ENCODE results near the gene VIM.

Gene VIM

GRCh38 chr10:17190602-17191001 is 37.4 kb upstream of the VIM start:
- DNase-seq (ENCODE audit: low read depth) = no peak
- no peak overlapping the region for H3K4me3 ChIP-seq (ENCODE audit: low read length)
- TF ChIP-seq CTCF (conservative IDR thresholded peaks at IDR 0.05; ENCODE audit: low read length) = no peak

DNA sequence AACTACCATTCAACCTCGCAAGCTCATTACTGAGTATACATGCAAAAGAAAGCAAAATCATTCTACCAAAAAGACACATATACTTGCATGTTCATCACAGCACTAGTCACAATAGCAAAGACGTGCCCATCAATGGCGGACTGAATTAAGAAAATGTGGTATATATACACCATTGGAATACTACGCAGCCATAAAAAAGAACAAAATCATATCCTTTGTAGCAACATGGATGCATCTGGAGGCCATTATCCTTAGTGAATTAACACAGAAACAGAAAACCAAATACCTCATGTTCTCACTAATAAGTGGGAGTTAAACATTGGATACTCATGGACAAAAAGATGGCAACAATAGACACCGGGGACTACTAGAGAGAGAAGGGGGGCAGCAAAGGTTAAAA is 33.0 kb upstream of the VIM start:
- no peak for TF ChIP-seq CTCF (conservative IDR thresholded peaks at IDR 0.05; ENCODE audit: low read length)
- no peak overlapping the region for H3K4me3 ChIP-seq (ENCODE audit: low read length)
- DNase-seq (ENCODE audit: low read depth) = no peak

GRCh38 chr10:17196045-17196444 is 32.0 kb upstream of the VIM start:
- no peak overlapping the region for H3K4me3 ChIP-seq (ENCODE audit: low read length)
- no peak for DNase-seq (ENCODE audit: low read depth)
- no peak for TF ChIP-seq CTCF (conservative IDR thresholded peaks at IDR 0.05; ENCODE audit: low read length)

DNA sequence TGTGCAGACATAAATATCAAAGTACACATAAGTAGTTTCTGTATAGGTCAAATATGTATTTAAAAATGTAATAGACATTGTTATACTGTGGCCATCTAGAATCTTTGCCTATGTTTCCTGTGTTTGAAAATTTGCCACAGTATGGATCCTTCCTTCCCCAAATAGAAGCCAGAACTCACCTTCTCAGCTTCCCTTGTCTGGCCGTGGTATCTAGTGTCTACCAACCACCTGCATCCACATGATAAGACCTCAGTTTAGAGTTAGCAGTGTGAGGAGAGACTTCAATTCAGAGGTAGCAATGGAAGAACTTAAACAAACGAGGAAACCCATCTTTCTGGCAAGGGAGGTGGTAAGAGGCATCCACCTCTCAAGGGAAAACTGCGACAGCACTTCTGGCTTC is 31.5 kb upstream of the VIM start:
- no peak for TF ChIP-seq CTCF (conservative IDR thresholded peaks at IDR 0.05; ENCODE audit: low read length)
- DNase-seq (ENCODE audit: low read depth) = no peak

DNA sequence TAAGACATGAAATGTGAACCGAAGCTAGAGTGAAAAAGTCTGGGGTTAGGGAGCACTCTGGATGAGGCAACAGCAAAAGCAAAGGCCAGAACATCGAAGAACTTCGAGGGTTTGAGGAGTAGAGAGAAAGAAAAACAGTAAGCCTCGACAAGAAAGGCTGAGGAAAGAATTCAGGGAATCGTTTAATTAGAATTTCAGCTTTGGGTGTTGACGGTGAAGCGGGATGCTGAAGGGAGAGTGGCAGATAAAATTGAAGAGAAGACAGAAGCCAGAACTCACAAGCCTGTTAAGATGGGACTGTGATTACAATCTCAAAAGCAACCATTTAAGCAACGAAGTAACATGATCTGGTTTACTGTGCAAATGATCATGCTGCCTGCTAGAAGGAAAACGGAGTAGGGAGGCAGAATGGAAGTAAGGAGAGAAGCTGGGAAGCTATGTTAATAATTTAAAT is 28.7 kb upstream of the VIM start:
- no peak for TF ChIP-seq CTCF (conservative IDR thresholded peaks at IDR 0.05; ENCODE audit: low read length)
- DNase-seq (ENCODE audit: low read depth) = peak; percentile 65
- peak overlapping the region; percentile 71 for H3K4me3 ChIP-seq (ENCODE audit: low read length)

More for the DNA sequence above, 31.5 kb upstream of the VIM start:
- no peak overlapping the region for H3K4me3 ChIP-seq (ENCODE audit: low read length)

DNA sequence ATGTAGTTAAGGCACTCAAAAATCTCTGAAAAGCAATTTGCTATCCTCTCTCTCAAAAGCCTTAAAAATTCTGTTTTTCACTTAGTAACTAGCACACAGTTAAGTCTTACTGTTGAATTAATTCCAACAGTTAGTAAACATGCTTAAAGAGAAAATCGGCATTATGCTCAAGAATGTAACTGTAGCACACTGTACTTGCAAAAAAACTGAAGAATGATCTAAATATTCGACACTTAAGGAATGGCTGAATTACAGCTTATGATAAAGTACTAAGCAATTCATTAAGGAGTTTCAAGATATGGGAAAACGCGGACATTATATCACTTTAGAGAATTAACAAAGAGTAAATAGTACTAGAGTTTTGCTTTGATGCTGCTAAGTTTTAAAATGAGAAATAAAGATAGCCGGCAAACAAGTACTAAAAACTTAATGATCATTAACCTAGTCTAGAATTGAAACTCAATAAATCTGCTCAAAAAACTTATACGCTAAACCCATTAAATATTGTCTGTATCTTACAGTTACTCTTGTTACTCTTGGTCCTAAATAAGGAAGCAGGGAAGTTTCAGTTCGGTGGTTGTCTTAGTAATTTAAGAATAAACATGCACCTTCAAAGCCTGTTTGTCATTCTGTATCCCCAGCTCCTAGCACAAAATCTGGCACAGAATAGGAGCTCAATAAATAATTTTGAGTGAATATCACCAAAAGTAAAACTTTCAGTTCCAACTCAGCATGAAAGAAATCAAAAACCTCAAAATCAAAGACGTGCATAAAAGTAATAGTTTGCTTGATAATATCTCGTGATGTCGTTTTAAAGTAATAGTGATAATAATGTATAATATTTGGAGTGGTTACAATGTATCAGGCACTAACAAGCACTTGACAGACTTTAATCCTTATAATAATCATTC is 27.8 kb upstream of the VIM start:
- TF ChIP-seq CTCF (conservative IDR thresholded peaks at IDR 0.05; ENCODE audit: low read length) = no peak
- peak overlapping the region; percentile 71 for H3K4me3 ChIP-seq (ENCODE audit: low read length)
- DNase-seq (ENCODE audit: low read depth) = peak; percentile 49

Data from AG10803 (cell line).